GM21367 (cell line): Measurements from ENCODE around the gene RASA1.

ENCODE experiments used
- ATAC-seq: cut with Tn5 transposase; IDR thresholded peaks from one replicate; pipeline ENCODE4 v1.9.1; 2021; ENCODE audit not compliant: unreplicated experiment

The RASA1 gene

DNA sequence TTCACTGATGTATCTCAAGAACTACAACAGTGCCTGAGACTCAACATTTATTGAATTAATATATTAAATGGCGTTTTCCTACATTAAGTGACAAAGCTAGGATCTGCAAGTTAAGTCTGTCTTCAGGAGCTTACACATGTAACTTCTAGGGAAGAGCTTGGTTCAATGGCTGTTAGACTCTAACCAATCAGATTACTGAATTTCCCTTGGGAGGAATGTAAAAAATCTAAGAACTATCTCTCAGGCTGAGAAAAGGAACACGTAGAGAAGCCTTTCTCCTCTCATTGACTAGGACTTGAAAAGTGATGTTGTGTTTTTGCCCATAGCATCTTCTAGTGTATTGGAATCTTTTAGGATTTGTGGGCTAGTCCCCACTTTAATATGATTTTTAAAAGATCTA, 91.4 kb downstream of the RASA1 start:
- ATAC-seq = no peak

DNA sequence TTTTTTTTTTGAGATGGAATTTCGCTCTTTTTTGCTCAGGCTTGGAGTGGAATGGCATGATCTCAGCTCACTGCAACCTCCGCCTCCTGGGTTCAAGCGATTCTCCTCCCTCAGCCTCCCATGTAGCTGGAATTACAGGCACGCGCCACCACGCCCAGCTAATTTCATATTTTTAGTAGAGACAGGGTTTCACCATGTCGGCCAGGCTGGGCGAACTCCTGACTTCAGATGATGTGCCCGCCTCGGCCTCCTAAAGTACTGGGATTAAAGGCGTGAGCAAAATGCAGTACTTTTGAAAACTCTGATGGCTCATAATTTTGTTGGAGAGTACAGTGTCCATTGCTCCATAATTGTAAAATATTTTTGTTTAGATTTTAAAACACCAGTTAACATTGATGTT, 92.4 kb downstream of the RASA1 start:
- ATAC-seq = no peak

- ATAC-seq = no peak
Measured at GRCh38 chr5:87361031-87361445, 93.4 kb downstream of the RASA1 start.

DNA sequence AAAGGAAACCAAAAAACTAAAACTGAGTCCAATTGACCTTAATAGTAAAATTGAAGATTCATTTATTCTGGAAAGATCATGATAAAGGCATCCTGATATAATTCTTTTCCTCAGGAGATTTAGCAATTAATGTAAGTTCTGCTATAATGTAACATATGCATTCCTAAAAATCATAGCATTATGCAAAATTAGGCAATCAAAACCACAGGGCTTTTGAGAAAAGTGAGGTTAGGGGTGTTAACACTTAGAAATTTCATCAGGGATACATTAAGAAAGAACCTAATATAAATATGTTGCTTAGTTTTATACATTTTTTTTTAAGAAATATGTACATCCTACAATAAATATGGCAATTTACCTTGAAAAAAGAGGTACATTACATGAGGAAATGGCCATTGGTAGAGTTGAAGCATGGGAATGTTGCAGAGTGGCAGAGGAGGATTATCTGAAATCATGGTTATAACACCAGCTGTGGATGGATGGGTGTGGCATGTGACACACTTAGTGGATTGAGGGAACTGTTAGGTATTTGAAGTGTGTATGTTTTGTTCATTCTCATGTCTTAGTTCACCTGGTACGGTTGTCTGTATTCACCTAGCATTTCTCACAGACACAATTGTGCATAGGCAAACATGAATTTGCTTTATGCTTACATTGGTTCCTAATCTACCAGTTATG, 94.0 kb downstream of the RASA1 start:
- no peak for ATAC-seq

- ATAC-seq = no peak
Measured at GRCh38 chr5:87367243-87367642, 99.6 kb downstream of the RASA1 start.

GRCh38 chr5:87368601-87369000, 100.9 kb downstream of the RASA1 start:
- ATAC-seq = no peak

- ATAC-seq = no peak
Measured at GRCh38 chr5:87369431-87369830, 101.7 kb downstream of the RASA1 start.

- no peak for ATAC-seq
Measured at GRCh38 chr5:87372705-87373104, 105.0 kb downstream of the RASA1 start.

DNA sequence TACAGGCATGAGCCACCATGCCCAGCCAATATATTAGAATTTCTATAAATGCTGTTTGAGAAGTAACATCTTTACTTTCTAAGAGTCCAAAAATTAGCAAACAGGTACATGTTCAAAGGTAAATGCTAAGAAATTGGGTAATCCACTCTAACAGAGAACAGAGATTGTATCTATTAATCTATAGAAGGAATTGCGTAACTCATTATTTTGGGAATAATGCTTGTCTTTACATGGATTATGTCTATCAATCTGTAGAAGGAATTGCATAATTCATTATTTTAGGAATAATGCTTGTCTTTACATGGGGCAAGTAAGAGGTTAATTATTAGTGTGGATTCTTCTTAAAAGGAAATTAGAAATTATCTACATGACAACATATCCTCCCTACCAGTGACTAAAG, 114.5 kb downstream of the RASA1 start:
- no peak for ATAC-seq

DNA sequence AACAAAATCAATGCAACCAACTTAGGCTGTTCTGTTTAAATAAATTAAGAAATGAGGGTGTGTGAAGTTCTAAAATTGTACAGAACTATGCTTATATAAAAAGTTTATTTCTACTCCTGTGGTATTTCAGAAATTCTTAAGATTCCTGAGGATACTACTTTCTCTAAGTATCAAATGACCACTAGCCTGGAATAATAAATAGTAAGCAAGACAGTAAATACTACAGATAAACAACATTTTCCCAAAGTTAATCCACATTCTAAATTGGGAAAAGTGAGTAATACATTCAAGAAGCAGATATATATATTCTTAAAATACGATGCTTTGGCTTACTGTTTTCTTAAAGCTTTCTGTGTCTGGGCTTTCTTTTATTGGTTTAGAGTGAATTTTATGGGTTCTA, 115.5 kb downstream of the RASA1 start:
- no peak for ATAC-seq

DNA sequence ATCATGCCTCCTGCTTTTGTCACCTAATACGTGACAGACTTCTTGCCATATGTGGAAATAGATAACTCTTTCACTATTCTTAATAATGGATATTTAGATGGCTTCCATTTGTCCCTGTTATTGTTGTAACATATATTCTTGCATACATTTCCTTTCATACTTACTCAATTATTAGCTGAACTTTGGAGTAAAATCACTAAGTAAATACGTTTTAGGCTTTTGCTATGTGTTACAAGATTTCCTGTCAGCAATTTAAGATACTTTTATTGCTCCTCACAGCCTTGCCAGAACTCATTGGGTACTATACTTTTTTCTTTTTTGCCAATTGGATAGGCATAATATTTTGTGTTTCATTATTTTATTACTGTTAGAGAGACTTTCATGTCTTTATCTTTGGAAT, 118.1 kb downstream of the RASA1 start:
- ATAC-seq = no peak

GRCh38 chr5:87388129-87388528, 120.4 kb downstream of the RASA1 start:
- ATAC-seq = no peak

GRCh38 chr5:87389296-87390034, 121.8 kb downstream of the RASA1 start:
- no peak for ATAC-seq

GRCh38 chr5:87390075-87390474, 122.4 kb downstream of the RASA1 start:
- no peak for ATAC-seq

DNA sequence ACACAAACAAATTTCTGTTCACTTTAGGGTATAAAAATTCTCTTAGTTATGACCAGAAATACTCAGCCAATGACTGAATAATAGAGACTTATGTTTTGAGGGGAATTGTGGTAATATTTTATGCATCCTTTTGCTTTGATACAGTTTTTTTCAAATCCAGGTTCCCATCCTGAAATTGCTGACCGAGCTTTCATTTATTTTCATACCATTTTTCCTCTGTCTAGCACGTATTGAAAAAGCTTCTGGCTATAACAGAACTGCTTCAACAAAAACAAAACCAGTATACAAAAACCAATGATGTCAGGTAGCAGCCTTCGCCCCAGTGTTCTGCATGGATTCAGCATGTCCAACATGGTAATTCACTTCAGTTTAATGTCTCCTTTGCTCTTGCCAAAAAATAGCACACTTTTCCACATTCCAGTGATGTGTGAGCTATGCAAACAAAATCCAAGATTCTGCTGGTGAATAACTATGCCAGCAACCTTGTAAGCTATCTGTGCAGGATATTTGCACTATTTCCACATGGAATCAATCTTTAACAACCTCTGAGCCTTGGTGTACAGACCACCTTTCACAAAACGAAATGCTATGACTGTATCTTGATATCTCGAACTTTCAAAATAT, 123.0 kb downstream of the RASA1 start:
- ATAC-seq = no peak

DNA sequence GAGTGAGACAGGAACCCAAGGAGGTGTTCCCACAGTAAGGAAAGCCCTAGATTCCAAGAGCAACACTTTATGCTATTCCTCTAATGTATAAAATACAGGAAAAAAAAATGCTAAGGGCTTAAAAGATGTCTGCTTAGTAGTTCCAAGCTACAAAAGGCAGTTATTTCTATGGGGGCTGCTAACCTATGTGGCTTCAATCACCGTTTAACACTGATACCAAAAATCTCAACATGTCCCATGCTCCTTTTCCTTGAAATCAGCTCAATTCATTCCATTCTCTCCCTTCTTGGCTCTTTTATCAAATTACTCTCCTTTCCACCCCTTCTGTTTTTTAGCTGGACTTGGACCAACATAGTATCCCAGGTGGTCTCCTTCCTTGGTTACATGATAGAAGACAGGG, 124.5 kb downstream of the RASA1 start:
- no peak for ATAC-seq

DNA sequence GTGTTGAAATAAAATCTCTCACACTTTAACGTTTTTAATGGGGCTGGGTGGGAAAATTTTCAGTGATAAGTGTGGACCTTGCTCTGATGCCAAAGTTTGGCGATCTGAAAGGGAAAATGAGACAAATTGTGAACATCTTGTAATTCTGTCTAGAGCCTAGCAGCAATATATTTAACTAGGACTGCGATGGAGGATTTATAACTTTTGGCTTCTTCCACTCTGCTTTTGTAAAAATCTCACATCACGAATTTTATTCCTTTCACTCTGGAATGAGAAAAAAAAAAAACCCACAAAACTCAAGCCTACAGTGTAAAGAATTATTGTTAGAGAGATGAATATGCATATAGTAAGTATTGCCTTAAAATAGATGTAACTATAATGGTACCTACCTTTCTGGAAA, 125.1 kb downstream of the RASA1 start:
- ATAC-seq = no peak

- no peak for ATAC-seq
Measured at GRCh38 chr5:87393331-87393730, 125.6 kb downstream of the RASA1 start.

DNA sequence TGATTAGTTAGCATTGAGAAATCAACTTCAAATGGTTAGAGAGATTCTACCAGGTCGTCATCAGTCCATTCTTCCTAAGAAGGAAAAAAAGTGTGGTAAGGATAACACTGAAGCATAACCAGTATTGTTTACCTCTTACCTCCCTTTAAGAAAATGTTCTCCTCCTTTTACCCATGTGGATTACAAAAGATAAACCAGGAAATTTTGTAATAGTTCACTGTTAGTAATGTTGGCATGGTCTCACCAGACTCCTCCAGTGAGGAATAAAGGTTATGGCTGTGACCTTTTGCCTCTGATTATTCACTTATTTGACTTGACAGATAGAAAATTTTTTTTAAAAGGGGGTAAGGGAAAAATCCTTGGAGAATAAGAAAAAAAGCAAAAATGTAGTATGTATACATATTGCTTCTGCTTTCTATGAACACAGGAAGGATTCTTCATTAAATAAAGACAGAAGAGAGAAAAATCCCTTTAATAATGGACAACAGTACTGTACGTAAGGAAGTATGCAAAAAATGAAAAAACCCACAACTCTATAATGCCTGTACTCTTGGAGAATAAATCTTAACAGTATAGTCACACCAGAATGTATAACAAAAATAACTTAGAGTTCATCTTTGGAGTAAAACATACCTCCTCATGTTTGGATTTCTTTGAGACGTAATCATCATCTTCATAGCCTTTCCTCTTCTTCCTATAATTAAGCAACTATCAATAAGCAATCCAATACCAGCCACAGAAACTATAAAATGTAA, 126.9 kb downstream of the RASA1 start:
- ATAC-seq = no peak

DNA sequence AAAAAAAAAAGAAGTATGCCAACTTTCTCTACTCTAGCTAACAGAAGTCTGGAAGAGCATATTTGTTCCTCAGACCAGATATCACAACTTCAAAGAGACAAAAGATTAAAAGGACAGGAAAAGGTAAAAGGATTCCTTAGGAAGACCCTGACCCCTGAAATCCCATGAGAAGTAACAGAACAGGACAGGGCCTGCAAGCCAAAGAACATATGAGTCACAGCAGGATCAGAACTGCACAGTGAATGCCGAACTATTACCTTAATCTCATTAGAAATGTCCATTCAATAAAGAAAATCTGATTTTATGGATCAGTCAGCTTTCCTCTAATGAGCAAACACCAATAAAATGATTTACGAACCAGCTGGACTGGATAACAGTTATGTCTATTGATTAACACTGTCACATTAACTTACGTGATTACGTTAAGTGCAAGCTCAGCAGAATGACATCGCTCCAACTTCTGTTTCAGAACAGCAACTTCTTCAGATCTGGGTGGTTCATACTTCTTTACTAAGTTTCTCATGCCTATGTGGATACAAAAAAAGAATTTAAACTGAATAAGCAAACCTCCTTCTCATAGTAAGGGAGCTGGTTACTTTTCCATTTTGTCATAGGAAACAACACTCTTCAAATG, 131.4 kb downstream of the RASA1 start:
- no peak for ATAC-seq

DNA sequence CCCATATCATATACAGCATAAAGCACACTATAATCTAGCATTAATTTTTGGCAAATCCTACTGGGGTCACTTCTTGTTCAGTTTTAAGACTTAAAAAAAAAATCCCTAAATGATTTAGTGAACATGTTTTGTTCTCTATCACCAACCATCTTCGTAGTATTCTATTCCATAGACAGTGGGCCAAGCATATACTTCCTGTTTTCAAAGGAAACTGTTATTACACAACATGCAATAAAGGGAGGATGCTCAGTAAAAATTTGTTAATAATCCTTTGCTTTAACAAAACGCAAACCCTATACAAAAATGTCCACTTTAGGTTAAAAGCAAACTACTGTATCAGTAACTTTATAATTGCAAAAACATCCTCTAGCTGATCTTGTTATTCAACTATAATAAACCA, 132.0 kb downstream of the RASA1 start:
- no peak for ATAC-seq
